Brain microvascular endothelial cell (primary cell): ENCODE measurements around the gene CCDC188.

Experiments used
- DNase-seq: peaks from one replicate; pipeline ENCODE4 v3.0.0-alpha.2; 2020
- H3K27ac ChIP-seq: fragments of 250-450 bp; sonication (Bioruptor Pico); 2 replicates; pipeline ENCODE4 v1.5.1; 2020; ENCODE audit warnings: mild to moderate bottlenecking, moderate library complexity
- H3K27me3 ChIP-seq: fragments of 250-450 bp; sonication (Bioruptor Pico); replicated peaks from 2 replicates; pipeline ENCODE4 v1.5.1; 2020; ENCODE audit warnings: mild to moderate bottlenecking
- H3K36me3 ChIP-seq: fragments of 250-450 bp; sonication (Bioruptor Pico); replicated peaks from 2 replicates; pipeline ENCODE4 v1.5.1; 2020; ENCODE audit warnings: mild to moderate bottlenecking
- H3K4me3 ChIP-seq: 2 replicates; pipeline ENCODE4 v1.5.1; 2011; ENCODE audit warnings: low read depth, mild to moderate bottlenecking, control low read depth, low read length, moderate library complexity
- CTCF ChIP-seq: IDR thresholded peaks from 2 replicates; pipeline ENCODE4 v1.5.1; 2011; ENCODE audit warnings: low read depth, mild to moderate bottlenecking, moderate library complexity, low read length, control low read depth, inconsistent platforms; ENCODE audit errors: missing control alignments
- in situ Hi-C: cut with HindIII; loops from 2 replicates; pipeline ENCODE4 v1.10.0; 2017; ENCODE audit warnings: low sequenced_read_pairs, low pct_ligation_motif_present

Gene CCDC188

GRCh38 chr22:20170170-20170569 is 19.3 kb upstream of the CCDC188 start:
- Histone ChIP-seq H3K27ac (no peak overlapping the region), H3K36me3 (no peaks in the 10 kb centered on the region), H3K4me3 (no peak overlapping the region), H3K27me3 (peaks cover 13% of the 10 kb centered on the region)
- in situ Hi-C loops, result no loop called here
- no peak for DNase-seq
- no peak for TF ChIP-seq CTCF

GRCh38 chr22:20169253-20169822 is 18.5 kb upstream of the CCDC188 start:
- H3K27me3 ChIP-seq, result peaks cover 13% of the 10 kb centered on the region
- no peaks in the 10 kb centered on the region for H3K36me3 ChIP-seq
- H3K4me3 ChIP-seq, result no peak overlapping the region
- in situ Hi-C loops, result no loop called here
- H3K27ac ChIP-seq, result no peak overlapping the region
- DNase-seq, result no peak
- TF ChIP-seq CTCF, result peak; percentile 2

GRCh38 chr22:20167643-20168322 is 16.9 kb upstream of the CCDC188 start:
- in situ Hi-C loops, result no loop called here
- TF ChIP-seq CTCF, result no peak
- no peak overlapping the region for H3K4me3 ChIP-seq
- no peaks in the 10 kb centered on the region for H3K36me3 ChIP-seq
- no peaks in the 10 kb centered on the region for H3K27me3 ChIP-seq
- no peak for DNase-seq
- no peak overlapping the region for H3K27ac ChIP-seq

GRCh38 chr22:20166703-20167102 is 15.8 kb upstream of the CCDC188 start:
- Histone ChIP-seq H3K27me3 (no peaks in the 10 kb centered on the region), H3K27ac (no peak overlapping the region), H3K36me3 (no peaks in the 10 kb centered on the region), H3K4me3 (no peak overlapping the region)
- TF ChIP-seq CTCF, result no peak
- no peak for DNase-seq
- in situ Hi-C loops, result no loop called here

- DNase-seq, result no peak
- H3K4me3 ChIP-seq, result no peak overlapping the region
- H3K36me3 ChIP-seq, result no peaks in the 10 kb centered on the region
- in situ Hi-C loops, result no loop called here
- H3K27ac ChIP-seq, result no peak overlapping the region
- H3K27me3 ChIP-seq, result no peaks in the 10 kb centered on the region
- TF ChIP-seq CTCF, result no peak
These were observed 15.1 kb upstream of the CCDC188 start for GRCh38 chr22:20165913-20166312.

GRCh38 chr22:20165421-20165820 is 14.6 kb upstream of the CCDC188 start:
- TF ChIP-seq CTCF, result no peak
- in situ Hi-C loops, result no loop called here
- H3K4me3 ChIP-seq, result no peak overlapping the region
- no peak for DNase-seq
- no peaks in the 10 kb centered on the region for H3K36me3 ChIP-seq
- no peaks in the 10 kb centered on the region for H3K27me3 ChIP-seq
- no peak overlapping the region for H3K27ac ChIP-seq
